SK-N-SH treated with all-trans-retinoic acid at 6 μM for 48 hours (cell line): ENCODE results near the gene RIMBP2.

Experiments used
- ATAC-seq: fragments of 200-7000 bp; cut with Tn5 transposase; 3 replicates; pipeline ENCODE4 v1.9.1; 2020; ENCODE audit warnings: mild to moderate bottlenecking, moderate library complexity
- ARNTL ChIP-seq: fragments of 450-650 bp; formaldehyde crosslinking; IDR thresholded peaks from 2 replicates; pipeline ENCODE4 v1.5.0; 2020; ENCODE audit warnings: low read depth, mild to moderate bottlenecking, moderate library complexity, borderline replicate concordance
- BACH2 ChIP-seq: fragments of 250-450 bp; sonication (Bioruptor Pico); IDR thresholded peaks from 2 replicates; pipeline ENCODE4 v1.9.0; 2021; ENCODE audit warnings: mild to moderate bottlenecking, borderline replicate concordance
- CSDC2 ChIP-seq: fragments of 250-450 bp; sonication (Bioruptor Pico); IDR thresholded peaks from 2 replicates; pipeline ENCODE4 v1.5.0; 2020; ENCODE audit warnings: mild to moderate bottlenecking, moderate library complexity
- ESRRG ChIP-seq: fragments of 250-450 bp; sonication (Bioruptor Pico); IDR thresholded peaks from 2 replicates; pipeline ENCODE4 v1.6.1; 2021; ENCODE audit warnings: mild to moderate bottlenecking
- GLIS3 ChIP-seq: fragments of 250-450 bp; sonication (Bioruptor Pico); IDR thresholded peaks from 2 replicates; pipeline ENCODE4 v1.5.0; 2020; ENCODE audit warnings: mild to moderate bottlenecking, moderate library complexity
- ISL1 ChIP-seq: fragments of 250-450 bp; sonication (Bioruptor Pico); IDR thresholded peaks from 2 replicates; pipeline ENCODE4 v2.1.2; 2022; ENCODE audit warnings: mild to moderate bottlenecking, moderate library complexity
- OSR1 ChIP-seq: fragments of 250-450 bp; sonication (Bioruptor Pico); IDR thresholded peaks from 2 replicates; pipeline ENCODE4 v1.8.0; 2022; ENCODE audit warnings: moderate library complexity, mild to moderate bottlenecking, inconsistent platforms
- PPARA ChIP-seq: fragments of 250-450 bp; sonication (Bioruptor Pico); IDR thresholded peaks from 2 replicates; pipeline ENCODE4 v1.5.0; 2020; ENCODE audit warnings: mild to moderate bottlenecking, borderline replicate concordance
- RARB ChIP-seq: fragments of 250-450 bp; sonication (Bioruptor Pico); IDR thresholded peaks from 2 replicates; pipeline ENCODE4 v1.8.0; 2021; ENCODE audit warnings: mild to moderate bottlenecking, moderate library complexity
- SNAI2 ChIP-seq: fragments of 250-450 bp; sonication (Bioruptor Pico); IDR thresholded peaks from 2 replicates; pipeline ENCODE4 v1.5.0; 2020; ENCODE audit warnings: mild to moderate bottlenecking, moderate library complexity
- TCF4 ChIP-seq: fragments of 250-450 bp; sonication (Bioruptor Pico); IDR thresholded peaks from 2 replicates; pipeline ENCODE4 v1.8.0; 2021; ENCODE audit warnings: mild to moderate bottlenecking, moderate library complexity, borderline replicate concordance
- TOX ChIP-seq: fragments of 250-450 bp; sonication (Bioruptor Pico); IDR thresholded peaks from 2 replicates; pipeline ENCODE4 v1.8.0; 2021; ENCODE audit warnings: mild to moderate bottlenecking, moderate library complexity, borderline replicate concordance
- ZC3H10 ChIP-seq: fragments of 250-450 bp; sonication (Bioruptor Pico); IDR thresholded peaks from 2 replicates; pipeline ENCODE4 v1.5.1; 2021; ENCODE audit warnings: mild to moderate bottlenecking, moderate library complexity
- ZFP3 ChIP-seq: fragments of 250-450 bp; sonication (Bioruptor Pico); IDR thresholded peaks from 2 replicates; pipeline ENCODE4 v1.5.0; 2020; ENCODE audit warnings: mild to moderate bottlenecking, moderate library complexity
- ZFP30 ChIP-seq: fragments of 450-650 bp; formaldehyde crosslinking; IDR thresholded peaks from 2 replicates; pipeline ENCODE4 v1.5.0; 2022; ENCODE audit warnings: mild to moderate bottlenecking, moderate library complexity
- ZNF565 ChIP-seq: fragments of 450-650 bp; formaldehyde crosslinking; conservative IDR thresholded peaks from 2 replicates; pipeline ENCODE4 v1.5.0; 2020; ENCODE audit warnings: low read depth, mild to moderate bottlenecking, moderate library complexity
- ZNF70 ChIP-seq: fragments of 450-650 bp; formaldehyde crosslinking; IDR thresholded peaks from 2 replicates; pipeline ENCODE4 v1.5.0; 2020; ENCODE audit warnings: mild to moderate bottlenecking, moderate library complexity
- ZNF8 ChIP-seq: fragments of 450-650 bp; formaldehyde crosslinking; IDR thresholded peaks from 2 replicates; pipeline ENCODE4 v1.5.0; 2020; ENCODE audit warnings: mild to moderate bottlenecking, moderate library complexity
- TF ChIP-seq, protein P1 (sequence below): fragments of 250-450 bp; sonication (Bioruptor Pico); IDR thresholded peaks from 2 replicates; pipeline ENCODE4 v1.5.1; 2020; ENCODE audit warnings: low read depth, mild to moderate bottlenecking, moderate library complexity
- TF ChIP-seq, protein P2 (sequence below): fragments of 250-450 bp; sonication (Bioruptor Pico); IDR thresholded peaks from 2 replicates; pipeline ENCODE4 v1.8.0; 2020; ENCODE audit warnings: mild to moderate bottlenecking, moderate library complexity, borderline replicate concordance
- TF ChIP-seq, protein P3 (sequence below): fragments of 250-450 bp; sonication (Bioruptor Pico); IDR thresholded peaks from 2 replicates; pipeline ENCODE4 v1.5.1; 2021; ENCODE audit warnings: mild to moderate bottlenecking, moderate library complexity
- TF ChIP-seq, protein P4 (sequence below): fragments of 250-450 bp; sonication (Bioruptor Pico); IDR thresholded peaks from 2 replicates; pipeline ENCODE4 v1.8.0; 2021; ENCODE audit warnings: low read depth, mild to moderate bottlenecking, moderate library complexity, borderline replicate concordance

The RIMBP2 gene

DNA sequence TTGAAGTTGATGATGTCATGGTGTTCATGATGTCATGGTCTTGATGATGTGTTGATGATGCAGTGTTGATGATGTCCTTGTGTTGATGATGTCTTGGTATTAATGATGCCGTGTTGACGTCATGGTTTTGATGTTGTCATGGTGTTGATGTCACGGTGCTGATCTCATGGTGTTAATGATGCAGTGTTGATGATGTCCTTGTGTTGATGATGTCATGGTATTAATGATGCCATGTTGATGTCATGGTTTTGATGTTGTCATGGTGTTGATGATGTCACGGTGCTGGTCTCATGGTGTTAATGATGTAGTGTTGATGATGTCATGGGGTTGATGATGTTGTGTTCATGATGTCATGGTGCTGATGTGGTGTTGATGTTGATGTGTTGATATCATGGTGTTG is 48.0 kb upstream of the RIMBP2 start (continued):
- TF ChIP-seq ZC3H10 (CRISPR knock-in tag) (no peak), RARB (CRISPR knock-in tag) (no peak), ESRRG (no peak), SNAI2 (CRISPR knock-in tag) (no peak)

DNA sequence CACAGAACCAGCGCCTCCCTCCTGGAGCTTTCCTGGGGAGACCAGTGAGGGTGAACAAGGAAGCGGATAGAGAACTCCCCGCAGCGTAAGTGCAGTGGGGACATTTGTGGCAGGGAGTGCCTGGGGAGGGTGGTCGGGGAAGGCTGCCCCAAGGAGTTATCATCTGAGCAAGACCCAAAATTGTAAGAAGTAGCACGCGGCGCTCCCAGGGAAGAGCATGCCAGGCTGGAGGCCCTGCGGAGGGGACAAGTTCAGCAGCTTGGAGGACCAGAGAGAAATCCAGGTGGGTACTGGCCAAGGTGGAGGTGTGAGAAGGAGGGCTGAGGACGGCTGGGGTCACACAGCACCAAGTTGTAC is 46.2 kb upstream of the RIMBP2 start:
- no peak for ATAC-seq
- TF ChIP-seq ZNF8 (no peak), BACH2 (no peak), ISL1 (no peak)

DNA sequence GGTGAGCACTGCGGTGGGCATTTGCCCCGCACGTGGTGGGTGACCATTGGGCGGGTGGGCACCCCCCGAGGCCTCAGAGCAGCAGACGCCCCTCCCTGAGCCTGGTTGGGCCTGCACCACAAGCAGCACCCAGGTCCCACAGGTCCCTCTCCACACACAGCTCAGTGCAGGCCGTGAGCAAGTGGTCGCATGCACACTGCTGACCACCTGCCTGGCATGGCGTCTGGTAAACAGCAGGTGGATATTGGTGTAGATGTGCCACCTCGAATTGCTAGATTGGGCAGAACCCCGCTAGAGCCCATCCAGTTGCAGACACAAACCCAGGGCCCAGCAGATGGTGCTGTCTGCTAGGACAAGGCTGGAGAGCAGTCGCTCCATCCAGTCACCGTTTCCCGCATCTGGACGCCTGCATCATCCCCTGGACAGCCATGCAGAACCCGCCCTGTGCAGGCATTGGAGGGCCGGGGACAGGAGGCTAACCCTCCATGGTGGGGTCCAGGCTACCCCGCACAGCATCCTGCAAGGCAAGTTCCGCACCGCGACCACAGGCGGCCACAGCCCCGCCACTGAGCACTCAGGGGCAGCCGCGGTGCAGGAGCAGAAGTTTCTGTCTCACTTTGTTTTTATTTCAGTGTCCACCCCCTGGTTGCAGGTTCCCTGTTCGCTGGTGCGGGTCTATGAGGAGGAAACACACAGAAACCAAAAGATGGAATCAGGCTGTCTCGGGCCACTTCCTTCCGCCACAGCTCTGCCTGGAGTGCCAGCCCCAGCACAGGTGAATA is 45.6 kb upstream of the RIMBP2 start:
- no peak for TF ChIP-seq BACH2
- no peak for TF ChIP-seq ZNF70 (CRISPR knock-in tag)
- no peak for TF ChIP-seq GLIS3 (CRISPR knock-in tag)
- no peak for TF ChIP-seq ZC3H10 (CRISPR knock-in tag)
- TF ChIP-seq ZNF565 (CRISPR knock-in tag), result no peak
- TF ChIP-seq ARNTL, result no peak
- TF ChIP-seq, protein P1, sequence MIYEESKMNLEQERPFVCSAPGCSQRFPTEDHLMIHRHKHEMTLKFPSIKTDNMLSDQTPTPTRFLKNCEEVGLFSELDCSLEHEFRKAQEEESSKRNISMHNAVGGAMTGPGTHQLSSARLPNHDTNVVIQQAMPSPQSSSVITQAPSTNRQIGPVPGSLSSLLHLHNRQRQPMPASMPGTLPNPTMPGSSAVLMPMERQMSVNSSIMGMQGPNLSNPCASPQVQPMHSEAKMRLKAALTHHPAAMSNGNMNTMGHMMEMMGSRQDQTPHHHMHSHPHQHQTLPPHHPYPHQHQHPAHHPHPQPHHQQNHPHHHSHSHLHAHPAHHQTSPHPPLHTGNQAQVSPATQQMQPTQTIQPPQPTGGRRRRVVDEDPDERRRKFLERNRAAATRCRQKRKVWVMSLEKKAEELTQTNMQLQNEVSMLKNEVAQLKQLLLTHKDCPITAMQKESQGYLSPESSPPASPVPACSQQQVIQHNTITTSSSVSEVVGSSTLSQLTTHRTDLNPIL (CRISPR knock-in tag), result no peak
- TF ChIP-seq ZFP30 (CRISPR knock-in tag), result no peak
- TF ChIP-seq, protein P2, sequence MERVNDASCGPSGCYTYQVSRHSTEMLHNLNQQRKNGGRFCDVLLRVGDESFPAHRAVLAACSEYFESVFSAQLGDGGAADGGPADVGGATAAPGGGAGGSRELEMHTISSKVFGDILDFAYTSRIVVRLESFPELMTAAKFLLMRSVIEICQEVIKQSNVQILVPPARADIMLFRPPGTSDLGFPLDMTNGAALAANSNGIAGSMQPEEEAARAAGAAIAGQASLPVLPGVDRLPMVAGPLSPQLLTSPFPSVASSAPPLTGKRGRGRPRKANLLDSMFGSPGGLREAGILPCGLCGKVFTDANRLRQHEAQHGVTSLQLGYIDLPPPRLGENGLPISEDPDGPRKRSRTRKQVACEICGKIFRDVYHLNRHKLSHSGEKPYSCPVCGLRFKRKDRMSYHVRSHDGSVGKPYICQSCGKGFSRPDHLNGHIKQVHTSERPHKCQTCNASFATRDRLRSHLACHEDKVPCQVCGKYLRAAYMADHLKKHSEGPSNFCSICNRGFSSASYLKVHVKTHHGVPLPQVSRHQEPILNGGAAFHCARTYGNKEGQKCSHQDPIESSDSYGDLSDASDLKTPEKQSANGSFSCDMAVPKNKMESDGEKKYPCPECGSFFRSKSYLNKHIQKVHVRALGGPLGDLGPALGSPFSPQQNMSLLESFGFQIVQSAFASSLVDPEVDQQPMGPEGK (CRISPR knock-in tag), result no peak
- no peak for TF ChIP-seq PPARA
- TF ChIP-seq CSDC2 (CRISPR knock-in tag), result no peak
- TF ChIP-seq OSR1 (CRISPR knock-in tag), result no peak
- TF ChIP-seq, protein P3, sequence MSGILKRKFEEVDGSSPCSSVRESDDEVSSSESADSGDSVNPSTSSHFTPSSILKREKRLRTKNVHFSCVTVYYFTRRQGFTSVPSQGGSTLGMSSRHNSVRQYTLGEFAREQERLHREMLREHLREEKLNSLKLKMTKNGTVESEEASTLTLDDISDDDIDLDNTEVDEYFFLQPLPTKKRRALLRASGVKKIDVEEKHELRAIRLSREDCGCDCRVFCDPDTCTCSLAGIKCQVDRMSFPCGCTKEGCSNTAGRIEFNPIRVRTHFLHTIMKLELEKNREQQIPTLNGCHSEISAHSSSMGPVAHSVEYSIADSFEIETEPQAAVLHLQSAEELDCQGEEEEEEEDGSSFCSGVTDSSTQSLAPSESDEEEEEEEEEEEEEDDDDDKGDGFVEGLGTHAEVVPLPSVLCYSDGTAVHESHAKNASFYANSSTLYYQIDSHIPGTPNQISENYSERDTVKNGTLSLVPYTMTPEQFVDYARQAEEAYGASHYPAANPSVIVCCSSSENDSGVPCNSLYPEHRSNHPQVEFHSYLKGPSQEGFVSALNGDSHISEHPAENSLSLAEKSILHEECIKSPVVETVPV (CRISPR knock-in tag), result no peak
- TF ChIP-seq SNAI2 (CRISPR knock-in tag), result no peak
- no peak for TF ChIP-seq ZFP3 (CRISPR knock-in tag)
- TF ChIP-seq ISL1, result no peak

DNA sequence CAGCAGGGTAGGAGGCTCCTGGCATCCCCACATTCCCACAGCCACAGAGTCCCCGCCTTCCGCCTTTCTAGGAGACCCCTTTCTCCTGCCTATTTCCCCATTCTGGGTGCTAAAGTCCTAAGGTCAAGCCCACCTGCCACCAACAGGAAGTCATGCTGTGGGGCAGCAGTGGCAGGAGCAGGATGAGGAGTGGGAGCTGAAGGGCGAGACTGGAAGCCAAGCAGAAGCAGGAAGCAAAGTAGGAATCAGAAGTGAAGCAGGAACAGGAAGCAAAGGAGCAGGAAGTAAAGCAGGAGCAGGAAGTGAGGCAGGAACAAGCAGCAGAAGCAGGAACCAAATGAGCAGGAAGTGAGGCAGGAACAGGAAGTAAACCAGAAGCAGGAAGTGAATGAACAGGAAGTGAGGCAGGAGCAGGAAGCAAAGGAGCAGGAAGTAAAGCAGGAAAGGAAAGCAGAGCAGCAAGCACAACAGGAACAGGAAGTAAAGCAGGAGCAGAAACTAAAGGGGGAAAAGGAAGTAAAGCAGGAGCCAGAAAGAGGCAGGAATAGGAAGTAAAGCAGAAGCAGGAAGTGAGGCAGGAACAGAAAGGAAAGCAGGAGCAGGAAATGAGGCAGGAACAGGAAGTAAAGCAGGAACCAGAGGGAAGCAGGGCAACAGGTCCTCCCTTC is 38.3 kb upstream of the RIMBP2 start:
- TF ChIP-seq GLIS3 (CRISPR knock-in tag) (no peak), OSR1 (CRISPR knock-in tag) (no peak), ZFP30 (CRISPR knock-in tag) (no peak), ZNF70 (CRISPR knock-in tag) (no peak), ISL1 (no peak), ESRRG (no peak), TOX (no peak), TCF4 (CRISPR knock-in tag) (no peak), PPARA (no peak), ZNF565 (CRISPR knock-in tag) (no peak), ZFP3 (CRISPR knock-in tag) (no peak), ZNF8 (no peak), SNAI2 (CRISPR knock-in tag) (no peak)
- TF ChIP-seq, protein P1 (CRISPR knock-in tag), result no peak
- TF ChIP-seq, protein P3 (CRISPR knock-in tag), result no peak
- TF ChIP-seq, protein P4, sequence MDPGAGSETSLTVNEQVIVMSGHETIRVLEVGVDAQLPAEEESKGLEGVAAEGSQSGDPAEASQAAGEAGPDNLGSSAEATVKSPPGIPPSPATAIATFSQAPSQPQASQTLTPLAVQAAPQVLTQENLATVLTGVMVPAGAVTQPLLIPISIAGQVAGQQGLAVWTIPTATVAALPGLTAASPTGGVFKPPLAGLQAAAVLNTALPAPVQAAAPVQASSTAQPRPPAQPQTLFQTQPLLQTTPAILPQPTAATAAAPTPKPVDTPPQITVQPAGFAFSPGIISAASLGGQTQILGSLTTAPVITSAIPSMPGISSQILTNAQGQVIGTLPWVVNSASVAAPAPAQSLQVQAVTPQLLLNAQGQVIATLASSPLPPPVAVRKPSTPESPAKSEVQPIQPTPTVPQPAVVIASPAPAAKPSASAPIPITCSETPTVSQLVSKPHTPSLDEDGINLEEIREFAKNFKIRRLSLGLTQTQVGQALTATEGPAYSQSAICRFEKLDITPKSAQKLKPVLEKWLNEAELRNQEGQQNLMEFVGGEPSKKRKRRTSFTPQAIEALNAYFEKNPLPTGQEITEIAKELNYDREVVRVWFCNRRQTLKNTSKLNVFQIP (CRISPR knock-in tag), result no peak
- no peak for ATAC-seq

More for the DNA sequence above, 45.6 kb upstream of the RIMBP2 start:
- peak; percentile 37; the same call in 1 of the 3 replicates for ATAC-seq
